ENCODE data around the gene PRDM16.

DNA sequence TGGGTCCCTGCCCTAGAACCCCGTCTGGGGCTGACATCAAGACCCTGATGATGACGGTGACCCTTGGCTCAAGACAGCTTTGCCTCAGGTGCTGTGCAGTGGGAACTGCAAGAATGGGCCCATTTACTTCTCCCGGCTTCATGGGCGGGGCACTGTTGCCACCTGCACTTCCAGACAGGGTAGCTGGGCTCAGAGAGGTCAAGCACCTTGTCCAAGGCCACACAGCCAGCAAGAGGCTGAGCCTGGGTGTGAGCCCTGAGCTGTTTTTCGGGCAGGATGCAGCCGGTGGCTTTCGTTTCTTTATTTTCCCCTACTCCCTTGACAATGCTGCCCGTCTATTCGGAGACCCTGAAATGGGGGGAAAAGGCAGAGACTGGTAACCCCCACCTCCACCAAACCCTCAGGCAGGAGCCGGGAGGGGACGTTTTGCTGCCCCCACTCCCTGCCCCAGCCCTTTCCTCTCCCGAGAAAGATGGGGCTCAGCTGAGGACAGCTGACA, 91.7 kb downstream of the PRDM16 start:
- TF ChIP-seq ARNTL (CRISPR knock-in tag; IDR thresholded peaks at IDR 0.05; ENCODE audit: borderline replicate concordance, low read depth) = no peak
- TF ChIP-seq SNAI2 (CRISPR knock-in tag; IDR thresholded peaks at IDR 0.05) = no peak
- no peak for TF ChIP-seq ZC3H10 (CRISPR knock-in tag; IDR thresholded peaks at IDR 0.05)
- TF ChIP-seq TCF4 (CRISPR knock-in tag; IDR thresholded peaks at IDR 0.05; ENCODE audit: borderline replicate concordance) = no peak
- no peak for TF ChIP-seq ISL1 (CRISPR knock-in tag; IDR thresholded peaks at IDR 0.05)
- TF ChIP-seq ESRRG (CRISPR knock-in tag; IDR thresholded peaks at IDR 0.05) = no peak
- TF ChIP-seq, protein P1, sequence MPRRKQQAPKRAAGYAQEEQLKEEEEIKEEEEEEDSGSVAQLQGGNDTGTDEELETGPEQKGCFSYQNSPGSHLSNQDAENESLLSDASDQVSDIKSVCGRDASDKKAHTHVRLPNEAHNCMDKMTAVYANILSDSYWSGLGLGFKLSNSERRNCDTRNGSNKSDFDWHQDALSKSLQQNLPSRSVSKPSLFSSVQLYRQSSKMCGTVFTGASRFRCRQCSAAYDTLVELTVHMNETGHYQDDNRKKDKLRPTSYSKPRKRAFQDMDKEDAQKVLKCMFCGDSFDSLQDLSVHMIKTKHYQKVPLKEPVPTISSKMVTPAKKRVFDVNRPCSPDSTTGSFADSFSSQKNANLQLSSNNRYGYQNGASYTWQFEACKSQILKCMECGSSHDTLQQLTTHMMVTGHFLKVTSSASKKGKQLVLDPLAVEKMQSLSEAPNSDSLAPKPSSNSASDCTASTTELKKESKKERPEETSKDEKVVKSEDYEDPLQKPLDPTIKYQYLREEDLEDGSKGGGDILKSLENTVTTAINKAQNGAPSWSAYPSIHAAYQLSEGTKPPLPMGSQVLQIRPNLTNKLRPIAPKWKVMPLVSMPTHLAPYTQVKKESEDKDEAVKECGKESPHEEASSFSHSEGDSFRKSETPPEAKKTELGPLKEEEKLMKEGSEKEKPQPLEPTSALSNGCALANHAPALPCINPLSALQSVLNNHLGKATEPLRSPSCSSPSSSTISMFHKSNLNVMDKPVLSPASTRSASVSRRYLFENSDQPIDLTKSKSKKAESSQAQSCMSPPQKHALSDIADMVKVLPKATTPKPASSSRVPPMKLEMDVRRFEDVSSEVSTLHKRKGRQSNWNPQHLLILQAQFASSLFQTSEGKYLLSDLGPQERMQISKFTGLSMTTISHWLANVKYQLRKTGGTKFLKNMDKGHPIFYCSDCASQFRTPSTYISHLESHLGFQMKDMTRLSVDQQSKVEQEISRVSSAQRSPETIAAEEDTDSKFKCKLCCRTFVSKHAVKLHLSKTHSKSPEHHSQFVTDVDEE (CRISPR knock-in tag; IDR thresholded peaks at IDR 0.05) = no peak
- no peak for TF ChIP-seq PPARA (CRISPR knock-in tag; IDR thresholded peaks at IDR 0.05; ENCODE audit: borderline replicate concordance)
- TF ChIP-seq, protein P2, sequence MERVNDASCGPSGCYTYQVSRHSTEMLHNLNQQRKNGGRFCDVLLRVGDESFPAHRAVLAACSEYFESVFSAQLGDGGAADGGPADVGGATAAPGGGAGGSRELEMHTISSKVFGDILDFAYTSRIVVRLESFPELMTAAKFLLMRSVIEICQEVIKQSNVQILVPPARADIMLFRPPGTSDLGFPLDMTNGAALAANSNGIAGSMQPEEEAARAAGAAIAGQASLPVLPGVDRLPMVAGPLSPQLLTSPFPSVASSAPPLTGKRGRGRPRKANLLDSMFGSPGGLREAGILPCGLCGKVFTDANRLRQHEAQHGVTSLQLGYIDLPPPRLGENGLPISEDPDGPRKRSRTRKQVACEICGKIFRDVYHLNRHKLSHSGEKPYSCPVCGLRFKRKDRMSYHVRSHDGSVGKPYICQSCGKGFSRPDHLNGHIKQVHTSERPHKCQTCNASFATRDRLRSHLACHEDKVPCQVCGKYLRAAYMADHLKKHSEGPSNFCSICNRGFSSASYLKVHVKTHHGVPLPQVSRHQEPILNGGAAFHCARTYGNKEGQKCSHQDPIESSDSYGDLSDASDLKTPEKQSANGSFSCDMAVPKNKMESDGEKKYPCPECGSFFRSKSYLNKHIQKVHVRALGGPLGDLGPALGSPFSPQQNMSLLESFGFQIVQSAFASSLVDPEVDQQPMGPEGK (CRISPR knock-in tag; IDR thresholded peaks at IDR 0.05; ENCODE audit: borderline replicate concordance) = no peak
- TF ChIP-seq GLIS3 (CRISPR knock-in tag; IDR thresholded peaks at IDR 0.05) = no peak
- no peak for TF ChIP-seq OSR1 (CRISPR knock-in tag; IDR thresholded peaks at IDR 0.05)
- no peak for TF ChIP-seq CSDC2 (CRISPR knock-in tag; IDR thresholded peaks at IDR 0.05)
- no peak for TF ChIP-seq RARB (CRISPR knock-in tag; IDR thresholded peaks at IDR 0.05)
